RWPE2 (cell line): ENCODE measurements around the gene SULF2.

Experiments
- ATAC-seq: fragments of 200-7000 bp; cut with Tn5 transposase; 3 replicates; pipeline ENCODE4 v1.9.1; 2021; ENCODE audit warnings: low read depth
- DNase-seq: peaks from one replicate; pipeline ENCODE4 v3.0.0-alpha.2; 2020; ENCODE audit warnings: low spot score
- H3K27ac ChIP-seq: fragments of 450-650 bp; 2 replicates; pipeline ENCODE4 v1.5.1; 2017; ENCODE audit warnings: mild to moderate bottlenecking; ENCODE audit not compliant: poor library complexity, severe bottlenecking
- H3K27me3 ChIP-seq: fragments of 250-450 bp; sonication (Bioruptor Pico); 2 replicates; pipeline ENCODE4 v1.5.1; 2021; ENCODE audit warnings: mild to moderate bottlenecking, moderate library complexity; ENCODE audit not compliant: insufficient read depth, poor library complexity, severe bottlenecking
- H3K36me3 ChIP-seq: fragments of 250-450 bp; sonication (Bioruptor Pico); 2 replicates; pipeline ENCODE4 v1.5.1; 2020; ENCODE audit warnings: low read depth, mild to moderate bottlenecking, moderate library complexity
- H3K4me1 ChIP-seq: fragments of 250-450 bp; sonication (Bioruptor Pico); 2 replicates; pipeline ENCODE4 v1.5.1; 2021; ENCODE audit warnings: mild to moderate bottlenecking, moderate library complexity; ENCODE audit not compliant: insufficient read depth, poor library complexity, severe bottlenecking
- H3K4me3 ChIP-seq: fragments of 250-450 bp; sonication (Bioruptor Pico); 2 replicates; pipeline ENCODE4 v1.5.1; 2021; ENCODE audit warnings: mild to moderate bottlenecking, moderate library complexity; ENCODE audit not compliant: severe bottlenecking
- H3K9me3 ChIP-seq: fragments of 250-450 bp; sonication (Bioruptor Pico); 2 replicates; pipeline ENCODE4 v1.5.1; 2021; ENCODE audit warnings: mild to moderate bottlenecking, moderate library complexity; ENCODE audit not compliant: severe bottlenecking
- TF ChIP-seq, protein P1 (sequence below): fragments of 450-650 bp; IDR thresholded peaks from one replicate; pipeline ENCODE4 v1.5.1; 2017; ENCODE audit warnings: mild to moderate bottlenecking, moderate library complexity; ENCODE audit not compliant: poor library complexity, severe bottlenecking

Gene SULF2

GRCh38 chr20:47754388-47754715 is 30.9 kb downstream of the SULF2 start:
- H3K27me3 ChIP-seq, result no peaks in the 10 kb centered on the region
- H3K36me3 ChIP-seq, result peaks cover 89% of the 10 kb centered on the region
- H3K4me3 ChIP-seq, result no peak overlapping the region
- no peaks in the 10 kb centered on the region for H3K9me3 ChIP-seq
- TF ChIP-seq, protein P1, sequence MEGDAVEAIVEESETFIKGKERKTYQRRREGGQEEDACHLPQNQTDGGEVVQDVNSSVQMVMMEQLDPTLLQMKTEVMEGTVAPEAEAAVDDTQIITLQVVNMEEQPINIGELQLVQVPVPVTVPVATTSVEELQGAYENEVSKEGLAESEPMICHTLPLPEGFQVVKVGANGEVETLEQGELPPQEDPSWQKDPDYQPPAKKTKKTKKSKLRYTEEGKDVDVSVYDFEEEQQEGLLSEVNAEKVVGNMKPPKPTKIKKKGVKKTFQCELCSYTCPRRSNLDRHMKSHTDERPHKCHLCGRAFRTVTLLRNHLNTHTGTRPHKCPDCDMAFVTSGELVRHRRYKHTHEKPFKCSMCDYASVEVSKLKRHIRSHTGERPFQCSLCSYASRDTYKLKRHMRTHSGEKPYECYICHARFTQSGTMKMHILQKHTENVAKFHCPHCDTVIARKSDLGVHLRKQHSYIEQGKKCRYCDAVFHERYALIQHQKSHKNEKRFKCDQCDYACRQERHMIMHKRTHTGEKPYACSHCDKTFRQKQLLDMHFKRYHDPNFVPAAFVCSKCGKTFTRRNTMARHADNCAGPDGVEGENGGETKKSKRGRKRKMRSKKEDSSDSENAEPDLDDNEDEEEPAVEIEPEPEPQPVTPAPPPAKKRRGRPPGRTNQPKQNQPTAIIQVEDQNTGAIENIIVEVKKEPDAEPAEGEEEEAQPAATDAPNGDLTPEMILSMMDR, result no peak
- H3K27ac ChIP-seq, result no peak overlapping the region
- H3K4me1 ChIP-seq, result no peaks in the 10 kb centered on the region
- ATAC-seq (no peak), DNase-seq (no peak)

GRCh38 chr20:47753576-47754387 is 31.5 kb downstream of the SULF2 start:
- H3K36me3 ChIP-seq, result peaks cover 94% of the 10 kb centered on the region
- H3K27ac ChIP-seq, result no peak overlapping the region
- ATAC-seq (no peak), DNase-seq (no peak)
- no peak overlapping the region for H3K4me3 ChIP-seq
- H3K27me3 ChIP-seq, result no peaks in the 10 kb centered on the region
- H3K4me1 ChIP-seq, result no peaks in the 10 kb centered on the region
- TF ChIP-seq, protein P1, result no peak
- H3K9me3 ChIP-seq, result no peaks in the 10 kb centered on the region

DNA sequence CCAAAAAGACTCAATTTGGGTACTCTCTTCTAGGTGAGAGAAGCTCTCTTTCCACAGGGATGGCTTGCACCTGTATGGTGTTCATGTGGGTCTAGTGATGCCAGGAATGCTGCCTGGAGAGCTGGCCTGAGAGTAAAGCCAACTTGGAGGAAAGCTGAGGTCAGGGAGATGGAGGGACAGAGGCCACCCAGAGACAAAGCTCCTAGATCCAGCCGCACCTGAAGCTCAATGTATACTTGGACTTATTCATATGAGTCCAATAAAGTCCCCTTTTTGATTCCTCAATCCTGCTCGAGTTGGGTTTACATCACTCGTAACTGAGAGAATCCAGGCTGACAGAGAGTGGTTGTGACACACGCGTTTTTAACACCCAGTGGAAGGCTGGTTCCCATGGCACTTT is 33.8 kb downstream of the SULF2 start:
- peaks cover 82% of the 10 kb centered on the region for H3K36me3 ChIP-seq
- DNase-seq, result no peak
- ATAC-seq, result no peak
- no peak overlapping the region for H3K27ac ChIP-seq
- H3K4me3 ChIP-seq, result no peak overlapping the region
- H3K4me1 ChIP-seq, result no peaks in the 10 kb centered on the region
- TF ChIP-seq, protein P1, result no peak
- H3K9me3 ChIP-seq, result no peaks in the 10 kb centered on the region
- no peaks in the 10 kb centered on the region for H3K27me3 ChIP-seq

- Histone ChIP-seq H3K4me3 (no peak overlapping the region), H3K27ac (no peak overlapping the region), H3K4me1 (no peaks in the 10 kb centered on the region), H3K36me3 (peaks cover 77% of the 10 kb centered on the region), H3K9me3 (no peaks in the 10 kb centered on the region), H3K27me3 (no peaks in the 10 kb centered on the region)
- no peak for DNase-seq
- TF ChIP-seq, protein P1, result no peak
- peak; percentile 8; the same call in 1 of the 3 replicates for ATAC-seq
These were observed 35.9 kb downstream of the SULF2 start for GRCh38 chr20:47749339-47749738.

- Histone ChIP-seq H3K4me3 (no peak overlapping the region), H3K27me3 (no peaks in the 10 kb centered on the region), H3K4me1 (no peaks in the 10 kb centered on the region), H3K36me3 (peaks cover 77% of the 10 kb centered on the region), H3K27ac (no peak overlapping the region), H3K9me3 (no peaks in the 10 kb centered on the region)
- ATAC-seq (no peak), DNase-seq (no peak)
- TF ChIP-seq, protein P1, result no peak
These were observed 36.5 kb downstream of the SULF2 start for GRCh38 chr20:47748823-47749222.
